ENCODE measurements around the gene IL1R1. TPM values are rescaled to one million over a fixed set of nuclear protein-coding genes. Genes with fewer than 3 reads are reported as not detected.

IL1R1 gene
- total RNA-seq, 2 experiments from 2014 or later = not detected

DNA sequence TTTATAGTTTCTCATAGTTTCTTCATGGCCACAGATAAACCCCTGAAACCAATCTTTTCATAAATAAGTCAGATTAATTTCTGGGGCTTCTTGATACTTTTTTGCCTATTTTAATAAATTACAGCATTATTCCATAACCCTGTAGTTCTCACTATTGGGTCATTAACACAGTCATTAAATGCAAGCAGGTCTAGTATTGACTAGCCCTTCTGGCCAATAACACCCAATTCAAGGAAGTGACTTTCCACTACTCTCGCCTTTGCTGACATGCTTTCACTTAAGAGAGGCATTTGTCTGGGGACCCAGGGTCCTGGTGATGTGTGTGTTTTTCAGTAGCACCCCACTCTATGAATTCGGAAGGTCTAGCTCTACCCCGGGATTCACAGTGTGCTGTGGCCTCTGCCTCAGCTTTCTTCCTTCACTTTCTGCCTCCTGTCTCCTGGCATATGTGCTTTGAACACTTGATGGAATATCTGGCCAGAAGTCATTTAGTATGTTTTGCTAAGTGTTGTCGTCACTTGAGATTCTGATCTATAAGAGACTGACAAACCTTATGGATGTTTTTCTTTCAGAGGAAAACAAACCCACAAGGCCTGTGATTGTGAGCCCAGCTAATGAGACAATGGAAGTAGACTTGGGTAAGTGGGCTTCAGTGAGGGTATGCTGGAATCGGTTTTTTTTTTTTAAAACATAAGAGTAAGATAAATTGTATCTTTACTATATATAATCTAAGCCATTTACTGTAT lies 25.7 kb downstream of the IL1R1 start:
- CTCF ChIA-PET (ENCODE audit: unreplicated experiment) = no interaction called here
- POLR2A ChIA-PET = no interaction called here
- no peaks in the 10 kb centered on the region for H3K9me3 ChIP-seq (ENCODE audit: low read length)

GRCh38 chr2:102171946-102172345 lies 29.4 kb downstream of the IL1R1 start:
- Histone ChIP-seq H3K4me1 (ENCODE audit: insufficient read depth, low read length, poor library complexity, severe bottlenecking) (no peaks in the 10 kb centered on the region), H3K9me2 (ENCODE audit: insufficient read depth, low read length) (no peaks in the 10 kb centered on the region), H4K20me1 (ENCODE audit: insufficient read depth, low read length) (no peaks in the 10 kb centered on the region), H2AFZ (ENCODE audit: low read length) (no peak overlapping the region), H3K27ac (ENCODE audit: low read depth, low read length, poor library complexity, severe bottlenecking) (no peak overlapping the region), H3K4me2 (ENCODE audit: low read length) (no peak overlapping the region), H3K4me3 (ENCODE audit: low read depth, low read length, poor library complexity, severe bottlenecking) (no peak overlapping the region), H3K36me3 (ENCODE audit: insufficient read depth, low read length) (no peaks in the 10 kb centered on the region), H3K9me3 (ENCODE audit: low read length) (no peaks in the 10 kb centered on the region), H3K79me2 (ENCODE audit: insufficient read depth, low read depth, low read length) (no peaks in the 10 kb centered on the region)
- ChIA-PET CTCF (ENCODE audit: unreplicated experiment) (no interaction called here), POLR2A (interaction anchor here (0.6 kb wide), 1 partner anchor 60 kb away, joined by 3 read pairs; no protein-coding TSS in a partner anchor)
- DNase-seq (ENCODE audit: low spot score) = no peak
- TF ChIP-seq, protein P1, sequence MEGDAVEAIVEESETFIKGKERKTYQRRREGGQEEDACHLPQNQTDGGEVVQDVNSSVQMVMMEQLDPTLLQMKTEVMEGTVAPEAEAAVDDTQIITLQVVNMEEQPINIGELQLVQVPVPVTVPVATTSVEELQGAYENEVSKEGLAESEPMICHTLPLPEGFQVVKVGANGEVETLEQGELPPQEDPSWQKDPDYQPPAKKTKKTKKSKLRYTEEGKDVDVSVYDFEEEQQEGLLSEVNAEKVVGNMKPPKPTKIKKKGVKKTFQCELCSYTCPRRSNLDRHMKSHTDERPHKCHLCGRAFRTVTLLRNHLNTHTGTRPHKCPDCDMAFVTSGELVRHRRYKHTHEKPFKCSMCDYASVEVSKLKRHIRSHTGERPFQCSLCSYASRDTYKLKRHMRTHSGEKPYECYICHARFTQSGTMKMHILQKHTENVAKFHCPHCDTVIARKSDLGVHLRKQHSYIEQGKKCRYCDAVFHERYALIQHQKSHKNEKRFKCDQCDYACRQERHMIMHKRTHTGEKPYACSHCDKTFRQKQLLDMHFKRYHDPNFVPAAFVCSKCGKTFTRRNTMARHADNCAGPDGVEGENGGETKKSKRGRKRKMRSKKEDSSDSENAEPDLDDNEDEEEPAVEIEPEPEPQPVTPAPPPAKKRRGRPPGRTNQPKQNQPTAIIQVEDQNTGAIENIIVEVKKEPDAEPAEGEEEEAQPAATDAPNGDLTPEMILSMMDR (conservative IDR thresholded peaks at IDR 0.05; ENCODE audit: low read length) = no peak
- no peak for TF ChIP-seq EZH2phosphoT487 (IDR thresholded peaks at IDR 0.05; ENCODE audit: borderline replicate concordance, low read depth, low read length)
- intact Hi-C loops (cut with micrococcal nuclease; ENCODE audit: unreplicated experiment) = no loop called here
- BruUV-seq (replicated peaks) = no TSS peak

More for the DNA sequence above, 25.7 kb downstream of the IL1R1 start:
- TF ChIP-seq, protein P1 (conservative IDR thresholded peaks at IDR 0.05; ENCODE audit: low read length) = no peak
- no peak for TF ChIP-seq EZH2phosphoT487 (IDR thresholded peaks at IDR 0.05; ENCODE audit: borderline replicate concordance, low read depth, low read length)
- no peak overlapping the region for H3K27ac ChIP-seq (ENCODE audit: low read depth, low read length, poor library complexity, severe bottlenecking)
- no TSS peak for BruUV-seq (replicated peaks)
- no peak overlapping the region for H3K4me3 ChIP-seq (ENCODE audit: low read depth, low read length, poor library complexity, severe bottlenecking)
- H3K4me1 ChIP-seq (ENCODE audit: insufficient read depth, low read length, poor library complexity, severe bottlenecking) = no peaks in the 10 kb centered on the region
- DNase-seq (ENCODE audit: low spot score) = no peak
- H2AFZ ChIP-seq (ENCODE audit: low read length) = no peak overlapping the region
- H3K36me3 ChIP-seq (ENCODE audit: insufficient read depth, low read length) = no peaks in the 10 kb centered on the region
- intact Hi-C loops (cut with micrococcal nuclease; ENCODE audit: unreplicated experiment) = no loop called here
- H3K9me2 ChIP-seq (ENCODE audit: insufficient read depth, low read length) = no peaks in the 10 kb centered on the region
- no peak overlapping the region for H3K4me2 ChIP-seq (ENCODE audit: low read length)
- H4K20me1 ChIP-seq (ENCODE audit: insufficient read depth, low read length) = no peaks in the 10 kb centered on the region
- no peaks in the 10 kb centered on the region for H3K79me2 ChIP-seq (ENCODE audit: insufficient read depth, low read depth, low read length)

DNA sequence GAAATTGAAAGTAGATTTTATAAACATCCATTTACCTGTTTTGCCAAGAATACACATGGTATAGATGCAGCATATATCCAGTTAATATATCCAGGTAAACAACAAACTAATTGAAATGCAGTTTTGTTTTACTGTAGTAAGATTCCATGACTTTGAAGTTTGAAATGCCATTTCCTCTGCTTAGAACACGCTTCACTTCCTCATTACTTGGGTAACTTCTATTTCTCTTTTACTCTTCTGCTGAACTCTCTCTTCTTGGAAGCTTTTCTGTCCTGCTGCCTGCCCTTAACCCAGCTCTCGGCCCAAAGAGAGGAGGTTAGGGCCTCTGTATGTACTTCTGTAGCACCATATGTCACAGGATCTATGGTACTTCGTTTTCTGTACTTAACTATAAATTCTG lies 30.2 kb downstream of the IL1R1 start:
- no peak for DNase-seq (ENCODE audit: low spot score)
- BruUV-seq (replicated peaks) = no TSS peak

More for the DNA sequence above, 30.2 kb downstream of the IL1R1 start:
- no peaks in the 10 kb centered on the region for H3K9me3 ChIP-seq (ENCODE audit: low read length)
- no peaks in the 10 kb centered on the region for H3K4me1 ChIP-seq (ENCODE audit: insufficient read depth, low read length, poor library complexity, severe bottlenecking)
- no peak overlapping the region for H3K4me3 ChIP-seq (ENCODE audit: low read depth, low read length, poor library complexity, severe bottlenecking)
- TF ChIP-seq, protein P1 (conservative IDR thresholded peaks at IDR 0.05; ENCODE audit: low read length) = no peak
- no peak for TF ChIP-seq EZH2phosphoT487 (IDR thresholded peaks at IDR 0.05; ENCODE audit: borderline replicate concordance, low read depth, low read length)
- no peak overlapping the region for H2AFZ ChIP-seq (ENCODE audit: low read length)
- ChIA-PET CTCF (ENCODE audit: unreplicated experiment) (no interaction called here), POLR2A (interaction anchor here (0.7 kb wide), 1 partner anchor 37 kb away, joined by 3 read pairs; no protein-coding TSS in a partner anchor)
- no peak overlapping the region for H3K4me2 ChIP-seq (ENCODE audit: low read length)
- no peaks in the 10 kb centered on the region for H3K9me2 ChIP-seq (ENCODE audit: insufficient read depth, low read length)
- no peaks in the 10 kb centered on the region for H3K36me3 ChIP-seq (ENCODE audit: insufficient read depth, low read length)
- no peak overlapping the region for H3K27ac ChIP-seq (ENCODE audit: low read depth, low read length, poor library complexity, severe bottlenecking)
- H3K79me2 ChIP-seq (ENCODE audit: insufficient read depth, low read depth, low read length) = no peaks in the 10 kb centered on the region
- intact Hi-C loops (cut with micrococcal nuclease; ENCODE audit: unreplicated experiment) = no loop called here
- no peaks in the 10 kb centered on the region for H4K20me1 ChIP-seq (ENCODE audit: insufficient read depth, low read length)

All from OCI-LY7 (cell line).